NCI-H2029 (cell line): Measurements from ENCODE around the gene DGKG.

Experiments used
- DNase-seq: peaks from one replicate; lab custom pipeline; 2025; lab: John Stamatoyannopoulos, UW

DGKG gene

DNA sequence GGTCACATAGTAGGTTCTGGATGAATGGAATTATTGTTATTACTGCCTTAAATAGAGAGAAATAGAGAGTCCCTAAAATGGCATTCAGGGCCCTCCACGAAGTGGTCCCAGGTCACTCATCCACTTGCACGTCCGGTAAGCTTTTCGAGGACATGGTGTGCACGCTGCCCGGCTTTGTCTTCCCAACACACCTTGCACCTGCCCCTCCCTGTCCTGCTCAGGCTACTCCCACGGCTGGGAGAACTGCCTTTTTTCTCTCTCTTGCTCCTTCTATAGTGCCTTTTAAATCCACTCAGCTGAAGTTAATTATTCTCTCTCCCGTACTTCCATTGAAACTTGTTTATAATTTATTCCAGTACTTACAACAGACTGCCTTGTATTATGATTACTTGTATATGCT lies 5.6 kb upstream of the DGKG start:
- no peak for DNase-seq

DNA sequence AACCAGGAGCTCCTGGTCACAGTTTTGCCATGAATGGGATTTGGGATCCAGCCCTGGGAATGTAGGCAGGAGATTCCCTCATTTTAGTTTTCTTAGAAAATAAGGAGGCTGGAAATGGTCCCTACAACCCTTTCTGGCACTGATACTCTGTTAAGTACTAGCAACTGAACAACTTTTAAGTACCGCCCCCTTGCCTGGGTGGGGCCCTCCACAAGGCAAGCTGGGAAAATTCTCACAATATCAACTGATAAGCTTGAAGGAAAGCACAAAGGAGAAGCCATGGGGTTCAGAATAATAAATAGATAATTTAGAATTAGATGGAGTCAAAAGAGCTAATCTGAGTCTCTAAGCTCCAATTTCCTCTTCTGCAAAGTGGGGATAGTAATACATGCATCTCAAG lies 4.2 kb upstream of the DGKG start:
- no peak for DNase-seq

DNA sequence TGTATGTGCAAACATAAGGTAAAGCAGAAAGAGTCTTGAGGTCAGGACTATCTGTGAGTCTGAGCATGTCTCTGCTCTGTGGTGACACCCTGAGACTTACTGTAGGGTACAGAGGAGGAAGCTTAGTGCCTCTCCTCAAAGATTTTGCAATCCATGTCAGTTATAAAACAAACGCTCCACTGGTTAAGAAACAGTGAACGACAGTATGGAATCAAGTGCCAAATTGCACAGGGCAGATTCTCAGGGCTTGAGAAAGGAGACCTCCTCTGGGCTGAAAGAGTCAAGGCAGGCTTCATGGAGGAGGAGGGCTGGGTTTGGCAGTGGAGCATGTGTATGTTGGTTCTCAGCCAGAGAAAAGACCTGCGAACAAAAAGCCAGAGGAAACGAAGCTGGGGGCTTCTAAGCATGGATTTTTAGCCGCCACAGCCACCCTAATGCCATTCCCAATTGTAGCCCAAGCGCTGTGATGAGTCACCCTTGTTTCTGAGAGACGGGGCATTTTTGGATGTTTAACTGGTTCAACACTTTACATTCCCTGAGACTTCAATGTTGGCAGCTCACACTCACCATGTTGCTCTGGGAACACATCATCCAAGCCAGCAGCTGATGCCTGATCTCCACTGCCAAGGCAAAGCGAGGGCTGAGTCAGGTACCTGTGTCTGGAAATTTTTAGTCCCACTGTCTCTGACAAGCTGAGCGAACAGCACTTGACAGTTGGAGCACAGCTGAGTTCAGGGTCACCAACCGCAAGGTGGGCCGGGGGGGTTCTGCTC lies 3.4 kb upstream of the DGKG start:
- no peak for DNase-seq

DNA sequence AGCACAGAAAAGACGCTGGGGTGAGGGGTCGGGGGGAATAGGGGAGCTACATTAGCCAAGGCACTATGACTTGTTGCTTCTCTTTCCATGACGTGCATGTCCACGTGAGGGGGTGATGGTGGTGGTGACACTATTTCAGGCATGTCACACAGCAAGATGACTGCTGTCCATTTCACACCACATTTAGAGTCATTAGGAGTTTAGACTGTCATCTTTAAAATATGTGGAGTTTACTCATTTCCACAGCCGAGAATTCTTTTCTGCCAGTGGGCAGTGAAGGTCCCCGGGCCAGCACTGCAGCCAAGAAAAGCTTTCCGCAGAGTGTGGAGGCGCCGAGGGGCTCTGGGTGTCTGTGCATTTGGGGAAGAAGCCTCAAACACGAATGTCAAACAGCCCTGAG lies 954 bp upstream of the DGKG start:
- no peak for DNase-seq

DNA sequence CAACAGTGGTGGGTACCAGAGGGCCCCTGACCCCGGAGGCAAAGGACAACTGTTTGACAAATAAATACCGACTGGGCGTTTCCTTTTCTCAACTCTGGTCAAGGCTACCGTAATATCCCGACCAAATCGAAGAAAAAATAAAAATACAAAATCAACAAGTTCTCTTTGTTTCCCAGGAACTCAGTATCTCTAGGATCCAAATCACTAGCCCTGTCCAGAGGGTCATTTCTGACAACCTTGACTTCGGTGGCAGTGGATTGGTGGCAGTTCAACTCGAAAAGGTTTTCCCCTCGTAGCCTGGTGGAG lies 456 bp upstream of the DGKG start:
- no peak for DNase-seq

DNA sequence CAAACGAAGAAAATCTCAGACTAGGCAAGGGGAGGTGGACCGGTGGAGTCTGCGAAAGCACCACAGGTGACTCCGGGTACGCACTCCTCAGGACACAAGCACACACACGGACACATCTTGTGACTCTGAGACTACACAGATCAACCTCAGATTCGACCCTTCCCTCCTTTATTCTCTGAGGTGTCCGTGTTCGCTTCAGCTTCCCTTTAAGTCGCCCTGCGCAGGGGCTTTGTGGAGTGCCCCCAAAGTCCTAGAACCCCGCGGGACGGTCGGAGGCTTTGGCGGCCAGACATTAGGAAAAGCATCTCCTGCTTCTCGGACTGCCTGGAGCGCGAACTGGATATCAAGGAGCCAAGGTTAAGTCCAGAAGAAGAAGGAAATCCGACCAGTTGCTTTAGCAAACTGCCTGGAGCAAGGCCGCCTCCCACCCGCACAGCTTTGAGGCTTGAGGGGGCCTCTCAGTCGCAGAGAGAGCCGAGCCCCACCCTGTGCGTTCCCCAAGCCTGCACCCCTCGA lies 730 bp downstream of the DGKG start:
- DNase-seq: no peak

DNA sequence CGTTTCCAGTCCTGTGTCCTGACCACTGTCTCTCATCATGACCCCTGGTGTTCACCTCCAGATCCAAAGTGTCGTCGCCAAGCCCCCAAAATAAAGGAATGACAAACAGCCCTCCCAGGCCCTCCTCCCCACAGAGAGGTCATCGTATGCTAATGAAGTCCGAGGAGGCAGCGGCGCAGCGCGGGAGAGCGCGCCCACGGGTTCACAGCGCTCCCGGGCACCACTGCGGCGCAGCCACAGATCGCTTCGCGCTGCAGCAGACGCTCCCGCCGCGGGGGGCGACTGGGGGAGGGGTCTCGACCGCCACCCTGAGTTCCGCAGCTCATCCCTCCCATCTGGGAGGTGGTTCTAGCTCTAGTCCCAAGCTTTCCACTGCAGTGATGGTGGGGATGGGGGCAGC lies 1.3 kb downstream of the DGKG start:
- DNase-seq: no peak

DNA sequence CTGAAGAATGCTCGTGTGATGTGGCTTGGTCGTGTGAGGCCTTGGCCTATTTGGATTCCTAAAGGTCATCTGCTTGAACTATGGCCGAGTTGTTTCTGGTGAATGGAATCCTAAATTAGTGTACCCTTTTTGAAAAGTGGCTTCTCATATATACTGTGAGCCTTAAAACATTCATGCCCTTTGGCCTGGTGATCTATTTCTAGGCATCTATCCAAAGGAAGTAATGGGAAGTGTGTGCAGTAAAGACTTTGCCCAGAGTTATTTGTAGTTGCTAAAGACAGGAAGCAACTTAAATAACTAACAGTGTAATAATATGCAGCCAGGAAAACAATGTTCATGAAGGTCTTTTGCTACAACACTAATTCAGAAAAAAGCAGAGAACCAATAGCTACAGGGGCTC lies 3.0 kb downstream of the DGKG start:
- no peak for DNase-seq

DNA sequence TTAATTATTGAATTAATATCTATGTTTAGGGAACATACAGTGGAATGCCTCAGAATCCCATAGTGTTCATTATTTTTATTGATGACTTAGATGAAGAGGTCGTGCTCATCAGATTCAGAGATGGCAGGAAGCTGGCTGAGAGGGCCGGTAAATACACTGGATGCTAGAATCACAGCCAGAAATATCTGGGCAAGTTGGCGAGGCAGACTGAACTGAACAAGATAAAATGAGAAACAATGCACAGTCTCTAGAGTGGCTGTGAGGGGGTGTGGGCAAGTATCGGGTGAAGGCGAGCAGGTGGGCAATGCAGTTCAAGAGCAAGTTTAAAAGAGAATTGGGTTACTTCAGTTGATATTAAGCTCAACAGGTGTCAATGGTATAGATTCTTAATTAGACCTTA lies 5.9 kb downstream of the DGKG start:
- no peak for DNase-seq

DNA sequence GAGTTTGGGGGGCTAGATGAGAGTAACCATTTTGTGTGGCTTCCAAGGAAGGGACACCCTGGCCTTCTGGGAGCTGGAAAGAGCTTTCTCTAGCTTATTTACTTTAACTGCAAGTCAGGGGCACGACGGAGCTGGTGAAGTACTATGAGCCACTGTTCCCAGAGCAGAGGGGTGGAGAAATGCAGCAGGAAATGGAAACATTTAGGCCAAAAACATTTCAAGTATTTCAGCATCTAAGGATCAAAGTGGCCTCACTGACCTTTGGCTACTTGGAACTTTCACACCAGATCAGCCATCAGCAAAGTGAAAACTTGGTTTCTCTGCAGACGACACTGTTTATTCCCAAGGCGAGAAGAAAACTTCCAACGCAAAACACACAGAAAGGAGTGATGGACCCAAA lies 7.9 kb downstream of the DGKG start:
- DNase-seq: no peak

DNA sequence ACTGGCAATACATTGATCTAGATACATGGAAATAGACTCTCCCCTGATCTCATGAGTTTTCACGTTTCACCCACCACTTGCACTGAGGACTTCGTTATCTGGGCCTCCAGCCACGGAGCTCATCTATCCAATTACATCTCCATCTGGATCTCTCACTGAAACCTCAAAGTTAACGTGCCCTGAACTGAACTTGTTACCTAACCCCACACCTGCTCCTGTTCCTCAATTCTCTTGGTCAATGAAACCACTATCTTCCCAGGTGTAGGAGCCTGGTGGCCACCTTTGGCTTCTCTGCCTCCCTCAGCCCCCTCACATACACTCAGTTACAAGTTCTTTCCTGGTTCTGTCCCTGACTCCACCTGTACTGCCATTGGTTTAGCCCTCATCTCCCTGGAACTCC lies 9.7 kb downstream of the DGKG start:
- DNase-seq: no peak

DNA sequence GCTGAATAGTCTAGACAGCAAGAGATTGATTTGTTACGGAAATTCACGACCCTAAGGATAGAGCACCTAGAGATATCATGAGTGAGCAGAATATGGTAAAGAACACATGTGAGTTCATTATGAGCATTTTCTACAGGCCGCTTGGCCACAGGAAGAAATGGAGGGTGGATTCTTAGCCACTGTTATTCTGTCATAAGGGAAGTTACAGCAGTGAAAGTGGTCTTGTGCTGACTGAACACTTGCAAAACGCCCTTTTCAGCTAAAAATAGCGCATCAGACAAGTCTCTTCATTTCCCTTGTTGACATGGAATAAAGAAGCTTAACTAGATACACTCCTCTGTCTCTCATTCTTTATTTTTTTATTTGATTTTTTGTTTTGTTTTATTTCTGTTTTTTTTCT lies 19.8 kb downstream of the DGKG start:
- DNase-seq: no peak

DNA sequence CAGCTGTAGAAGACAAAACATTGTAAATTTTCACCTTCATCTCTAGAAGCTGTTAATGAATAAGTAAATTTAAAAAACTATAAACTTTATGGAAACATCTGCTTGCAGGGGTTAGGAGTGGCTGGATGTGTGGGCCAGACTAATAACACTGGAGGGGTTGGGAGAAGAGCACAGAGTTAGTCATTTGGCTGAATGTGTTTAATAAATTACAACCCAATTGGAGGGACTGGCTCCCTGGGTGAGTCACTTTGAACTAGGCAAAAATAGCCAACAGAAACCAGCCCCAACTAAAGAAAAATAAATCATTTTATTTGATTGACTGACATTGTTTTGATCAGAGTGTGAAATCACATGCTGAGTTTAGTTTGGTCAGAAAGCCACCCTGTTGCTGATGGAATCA lies 21.8 kb downstream of the DGKG start:
- no peak for DNase-seq

DNA sequence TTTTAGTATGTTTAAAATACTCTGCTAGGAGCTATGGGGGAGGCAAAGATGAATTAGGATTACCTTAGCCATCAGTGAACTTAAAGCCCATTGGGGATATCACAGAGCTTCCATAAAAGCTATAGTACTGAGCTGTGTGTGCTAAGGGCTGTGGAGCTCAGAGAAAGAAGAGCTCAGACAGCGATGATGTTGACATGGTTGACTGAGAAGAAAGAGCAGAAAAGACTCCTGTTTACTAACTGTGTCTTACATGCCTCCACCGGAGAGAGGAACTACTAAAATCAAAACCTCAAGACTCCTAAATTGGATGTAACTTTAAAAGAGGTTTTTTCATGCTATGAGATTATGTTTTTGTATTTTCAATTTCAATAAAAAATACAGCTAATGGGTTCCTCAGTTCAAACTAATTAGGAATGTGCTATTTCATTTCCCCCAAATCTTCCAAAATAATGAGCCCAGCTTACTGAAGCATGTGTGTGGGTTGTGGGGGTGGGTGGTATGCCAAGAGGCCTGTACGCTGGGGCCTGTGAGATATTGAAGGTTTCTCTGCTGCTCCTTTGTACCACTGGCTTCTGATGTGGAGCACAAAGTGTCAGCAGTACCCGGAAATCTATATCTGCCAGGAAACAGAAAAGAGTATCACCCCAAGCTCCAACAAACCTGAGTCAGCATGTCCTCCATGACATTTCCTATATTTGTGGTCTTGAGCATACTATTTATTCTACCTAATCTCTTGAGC lies 22.7 kb downstream of the DGKG start:
- no peak for DNase-seq

DNA sequence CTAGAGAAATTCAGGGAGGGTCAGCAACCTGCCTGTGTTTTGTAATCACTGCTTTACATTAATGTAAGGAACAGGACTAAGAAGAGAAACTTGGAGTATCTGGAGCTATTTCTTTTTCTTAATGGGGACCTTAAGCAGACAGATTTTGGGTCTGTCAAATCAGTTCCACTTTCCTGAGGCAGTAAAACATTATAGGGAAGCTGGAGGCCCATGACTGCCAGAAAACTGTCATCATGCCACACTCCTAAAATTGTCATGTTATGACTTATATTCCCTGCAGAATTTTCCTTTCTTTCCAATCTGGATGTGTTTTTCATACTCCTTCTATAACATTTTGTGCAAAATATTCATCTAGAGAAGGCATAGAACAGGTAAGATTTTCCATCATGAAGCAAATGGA lies 28.8 kb downstream of the DGKG start:
- DNase-seq: no peak

DNA sequence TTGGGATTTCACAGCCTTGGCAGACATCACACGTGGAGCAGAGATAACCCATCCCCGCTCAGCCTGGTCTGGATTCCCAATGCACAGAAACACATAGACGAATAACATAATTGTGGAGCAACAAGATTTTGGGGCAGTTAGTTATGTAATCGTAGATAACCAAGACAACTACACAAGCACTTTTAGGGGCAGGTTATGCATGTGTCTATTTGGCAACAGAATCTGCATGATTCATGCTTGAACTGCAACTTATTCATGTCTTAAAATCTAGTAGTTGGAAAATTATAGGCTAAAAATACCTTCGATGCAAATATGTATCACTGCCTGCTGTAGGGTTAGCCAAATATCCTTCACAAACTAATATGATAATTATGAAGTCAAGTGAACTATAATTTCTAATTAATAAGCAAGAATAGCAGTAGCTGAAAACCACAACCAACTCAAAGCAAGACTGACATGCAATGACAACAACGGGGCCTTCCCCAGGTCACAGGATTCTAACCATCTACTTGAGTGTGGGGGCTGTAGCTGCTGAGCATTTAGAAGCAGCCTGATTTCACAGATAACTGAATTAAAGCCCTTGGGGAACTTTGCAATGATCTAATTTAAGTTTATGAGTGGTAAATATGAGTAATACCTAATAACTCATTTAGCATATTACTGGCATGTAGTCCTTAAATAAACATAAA lies 31.1 kb downstream of the DGKG start:
- DNase-seq: no peak

DNA sequence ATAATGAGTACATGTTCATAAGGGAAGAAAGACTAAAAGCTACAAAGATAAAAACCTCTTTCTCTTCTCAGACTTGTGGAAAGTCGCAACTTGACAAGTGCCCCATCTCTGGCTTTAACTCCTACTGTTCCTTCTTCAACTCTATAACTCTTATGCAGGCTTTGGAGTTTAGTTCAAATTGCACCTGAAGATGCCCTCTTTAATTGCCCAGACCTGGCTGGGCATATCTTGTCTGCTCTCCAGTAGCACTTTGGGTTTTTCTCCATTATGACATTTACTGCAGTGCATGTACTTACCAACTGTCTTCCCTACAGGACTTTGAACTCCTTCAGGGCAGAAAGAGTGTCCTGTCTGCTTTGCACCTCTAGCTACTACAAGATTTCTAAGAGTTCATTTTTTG lies 32.4 kb downstream of the DGKG start:
- DNase-seq: no peak

DNA sequence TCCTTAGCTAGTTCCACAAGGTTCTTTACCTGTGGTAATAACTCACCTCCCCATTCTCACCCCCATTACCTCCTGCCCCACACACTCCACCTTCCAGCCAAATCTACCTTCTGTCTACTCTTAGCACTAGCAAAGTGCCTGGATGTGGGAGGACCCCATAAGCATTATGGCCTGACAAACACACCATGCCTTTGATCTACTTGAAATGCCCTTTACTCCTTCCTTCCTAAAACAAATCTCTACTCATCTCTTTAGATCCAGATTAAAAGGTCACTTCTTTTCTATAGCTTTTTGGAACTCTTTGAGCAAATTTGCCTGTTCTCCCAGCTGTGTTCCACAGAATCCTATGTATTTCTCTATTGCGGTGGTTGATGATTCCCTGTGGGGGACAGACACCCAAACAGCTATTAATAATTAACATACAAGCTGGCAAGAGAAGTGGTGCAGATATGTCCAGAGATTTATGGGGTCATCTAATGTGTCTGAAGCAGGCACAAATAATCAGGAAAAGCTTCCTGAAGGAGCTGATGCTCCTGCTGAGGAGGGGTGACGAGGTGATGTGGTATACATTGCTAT lies 34.0 kb downstream of the DGKG start:
- DNase-seq: no peak

DNA sequence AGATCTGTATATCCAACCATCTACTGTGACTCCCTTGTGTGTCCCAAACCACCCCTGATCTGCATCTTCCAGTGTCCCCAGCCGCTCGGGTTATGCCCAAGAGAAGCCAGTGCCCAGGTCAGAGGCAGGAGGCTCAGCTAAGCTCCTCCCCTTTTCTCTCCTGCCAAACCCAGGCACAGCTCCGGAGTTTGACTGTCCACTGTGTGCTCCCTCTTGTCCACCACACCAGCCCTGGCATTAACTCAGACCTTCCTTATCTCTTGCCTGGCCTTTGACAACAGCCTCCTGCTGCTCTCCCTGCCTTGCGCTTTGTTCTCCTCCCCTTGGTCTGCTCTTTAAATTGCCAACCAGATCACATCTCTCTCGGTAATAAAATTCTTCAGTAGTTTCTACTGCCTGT lies 39.3 kb downstream of the DGKG start:
- no peak for DNase-seq

DNA sequence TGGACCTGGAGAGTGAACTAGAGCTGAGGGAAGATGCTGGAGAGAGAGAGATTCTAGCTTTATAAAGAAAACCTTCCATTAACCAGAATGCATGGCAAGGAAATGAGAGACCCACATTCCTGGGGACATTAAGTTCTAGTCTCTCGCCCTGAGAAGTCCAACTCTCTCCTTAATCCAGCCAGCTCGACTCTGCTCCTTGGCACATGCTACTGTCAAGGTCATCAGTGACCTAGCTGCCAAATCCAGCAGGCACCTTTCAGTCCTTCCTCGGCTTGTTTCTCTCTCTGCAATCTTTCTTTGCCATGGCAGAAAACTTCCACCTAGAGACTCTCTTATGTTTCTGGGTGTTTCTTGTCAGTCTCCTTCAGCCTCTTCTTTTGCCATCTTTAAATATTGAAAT lies 40.3 kb downstream of the DGKG start:
- no peak for DNase-seq

DNA sequence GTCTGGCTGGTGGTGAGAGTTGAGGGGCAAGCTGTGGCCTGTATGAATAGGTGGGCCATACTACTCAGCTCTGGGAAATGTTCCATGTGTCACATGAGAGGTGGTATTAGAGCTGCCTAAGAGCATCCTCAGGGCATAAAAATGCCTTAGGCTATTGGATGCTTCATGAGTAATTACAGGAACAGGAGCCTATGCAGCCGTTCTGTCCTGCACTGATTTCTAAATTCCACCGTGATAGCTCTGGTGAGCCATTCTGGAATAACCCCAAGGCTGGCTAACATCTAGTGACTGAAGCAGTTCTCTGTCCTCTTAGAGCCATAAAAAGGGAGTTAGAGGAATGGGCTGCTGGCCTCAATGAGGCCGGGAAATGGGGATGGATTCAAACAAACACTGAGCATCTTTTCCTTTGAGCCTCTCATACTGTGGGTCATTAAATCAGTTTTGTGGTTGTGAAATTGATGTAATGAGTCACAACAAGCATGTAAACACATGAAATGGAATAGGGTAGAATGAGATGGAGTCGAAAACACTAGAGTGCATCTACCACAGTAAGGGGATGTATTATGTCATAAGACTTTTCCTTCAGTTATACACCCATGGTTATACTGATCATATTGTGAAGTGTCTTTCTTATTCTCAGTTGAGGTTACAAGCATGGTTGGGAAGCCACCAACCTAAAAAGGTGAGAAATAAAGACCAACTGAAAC lies 41.0 kb downstream of the DGKG start:
- DNase-seq: no peak

DNA sequence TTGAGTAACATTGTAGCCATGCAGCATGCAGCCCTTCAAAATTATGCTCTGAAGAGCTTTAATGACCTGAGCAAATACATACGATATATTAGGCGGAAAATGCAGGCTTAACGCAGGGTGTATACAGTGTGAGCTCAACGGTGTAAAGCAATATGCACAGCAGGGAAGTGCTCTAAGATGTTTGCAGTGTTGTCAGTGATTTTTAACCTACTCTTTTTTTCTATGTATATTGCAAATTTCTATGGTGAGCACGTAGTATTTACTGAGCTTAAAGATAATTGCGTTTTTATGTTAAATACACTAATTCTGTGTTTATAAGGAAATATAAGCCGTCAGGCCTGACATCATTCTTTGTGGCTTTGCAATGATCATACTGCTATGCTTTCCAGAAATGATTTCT lies 42.1 kb downstream of the DGKG start:
- DNase-seq: no peak
